ENCODE data around the gene EFCAB14. TPM values are rescaled to one million over a fixed set of nuclear protein-coding genes. Genes with fewer than 3 reads are reported as not detected.

Gene EFCAB14
- total and polyA plus RNA-seq, 9 of the 15 experiments (the other 6 are each of a cell fraction or from before 2014, with no cell fraction given) = 7.3 to 49.0 (median 37.3) TPM

DNA sequence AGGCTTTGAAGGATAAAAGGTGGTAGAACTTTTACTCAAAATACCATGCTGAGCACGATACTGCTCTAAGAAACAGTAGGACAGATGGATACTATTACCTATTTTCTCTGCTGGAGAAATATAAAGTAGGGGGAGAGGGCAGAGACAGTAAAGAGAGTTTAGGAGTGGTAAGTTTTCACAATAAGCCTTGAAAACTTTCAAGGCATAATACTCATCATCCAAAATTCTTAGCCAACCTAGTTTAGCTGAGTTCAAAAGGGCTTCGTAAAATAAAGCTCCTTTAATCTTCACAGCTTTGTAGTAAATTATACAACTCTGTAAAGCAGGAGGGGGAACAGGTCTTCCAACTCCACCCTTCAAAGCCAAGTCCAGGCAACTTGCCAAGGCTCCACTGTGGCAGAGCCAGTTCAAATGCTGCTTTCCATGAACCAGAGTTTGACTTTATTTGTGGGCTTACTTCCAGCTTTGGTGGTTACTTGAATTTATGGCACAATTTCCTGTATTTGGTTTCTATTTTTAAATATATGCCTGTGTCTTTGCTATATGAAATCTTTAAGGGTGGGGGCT is 31.7 kb downstream of the EFCAB14 start:
- no peak for ATAC-seq
- no peak overlapping the region for H3K4me2 ChIP-seq (ENCODE audit: insufficient read depth, low read length)
- peaks cover 99% of the 10 kb centered on the region for H3K36me3 ChIP-seq (ENCODE audit: control insufficient read depth, insufficient read depth, low read length)
- no peak overlapping the region for H3K9ac ChIP-seq (ENCODE audit: insufficient read depth in 1 of 2, low read depth in 2 of 2, low read length in 2 of 2)
- no peaks in the 10 kb centered on the region for H4K20me1 ChIP-seq (replicated peaks; ENCODE audit: control insufficient read depth, insufficient read depth, low read length)
- intact Hi-C loops (cut with micrococcal nuclease) (no loop called here), in situ Hi-C loops (cut with MboI) (no loop called here)
- H3K9me3 ChIP-seq (replicated peaks; ENCODE audit: control insufficient read depth, insufficient read depth, low read depth, low read length) = no peaks in the 10 kb centered on the region
- FAIRE-seq = no peak
- TF ChIP-seq NONO (IDR thresholded peaks at IDR 0.05; ENCODE audit: low read depth in 2 of 2, low read length in 1 of 2) (no peak), ZNF253 (CRISPR knock-in tag; conservative IDR thresholded peaks at IDR 0.05) (no peak), SIN3B (IDR thresholded peaks at IDR 0.05; ENCODE audit: low read depth) (no peak), MEIS2 (IDR thresholded peaks at IDR 0.05; ENCODE audit: partially characterized antibody) (no peak), PTTG1 (tag; IDR thresholded peaks at IDR 0.05; ENCODE audit: low read depth) (no peak)
- TF ChIP-seq, protein P1, sequence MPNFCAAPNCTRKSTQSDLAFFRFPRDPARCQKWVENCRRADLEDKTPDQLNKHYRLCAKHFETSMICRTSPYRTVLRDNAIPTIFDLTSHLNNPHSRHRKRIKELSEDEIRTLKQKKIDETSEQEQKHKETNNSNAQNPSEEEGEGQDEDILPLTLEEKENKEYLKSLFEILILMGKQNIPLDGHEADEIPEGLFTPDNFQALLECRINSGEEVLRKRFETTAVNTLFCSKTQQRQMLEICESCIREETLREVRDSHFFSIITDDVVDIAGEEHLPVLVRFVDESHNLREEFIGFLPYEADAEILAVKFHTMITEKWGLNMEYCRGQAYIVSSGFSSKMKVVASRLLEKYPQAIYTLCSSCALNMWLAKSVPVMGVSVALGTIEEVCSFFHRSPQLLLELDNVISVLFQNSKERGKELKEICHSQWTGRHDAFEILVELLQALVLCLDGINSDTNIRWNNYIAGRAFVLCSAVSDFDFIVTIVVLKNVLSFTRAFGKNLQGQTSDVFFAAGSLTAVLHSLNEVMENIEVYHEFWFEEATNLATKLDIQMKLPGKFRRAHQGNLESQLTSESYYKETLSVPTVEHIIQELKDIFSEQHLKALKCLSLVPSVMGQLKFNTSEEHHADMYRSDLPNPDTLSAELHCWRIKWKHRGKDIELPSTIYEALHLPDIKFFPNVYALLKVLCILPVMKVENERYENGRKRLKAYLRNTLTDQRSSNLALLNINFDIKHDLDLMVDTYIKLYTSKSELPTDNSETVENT (CRISPR knock-in tag; IDR thresholded peaks at IDR 0.05) = no peak
- no TSS peak for BruUV-seq (replicated peaks)
- H3K27ac ChIP-seq (ENCODE audit: extremely low read depth, low read depth, low read length) = no peak overlapping the region
- no peaks in the 10 kb centered on the region for H3K9me1 ChIP-seq (ENCODE audit: control insufficient read depth, insufficient read depth, low read length)
- POLR2A ChIA-PET = interaction anchor here (0.7 to 1.0 kb wide), 3 partner anchors 11 to 423 kb away, joined by 3 read pairs; no protein-coding TSS in a partner anchor
- no peaks in the 10 kb centered on the region for H3K27me3 ChIP-seq (ENCODE audit: control insufficient read depth in 2 of 2, insufficient read depth in 2 of 2, low read length in 2 of 2)
- H2AFZ ChIP-seq (ENCODE audit: low read depth, low read length) = no peak overlapping the region
- WGBS (ENCODE audit: insufficient coverage, low coverage, missing lambda C conversion rate) = 97% methylated on average over 2 of the region's 2 CpGs
- H3K79me2 ChIP-seq (ENCODE audit: control insufficient read depth, insufficient read depth, low read length) = no peaks in the 10 kb centered on the region
- no peak for DNase-seq (ENCODE audit: extremely low read depth in 1 of 4, low spot score in 3 of 4)
- no peak overlapping the region for H3K4me3 ChIP-seq
- H3K4me1 ChIP-seq (replicated peaks in 1 of 2; ENCODE audit: control insufficient read depth in 2 of 2, insufficient read depth in 2 of 2, low read length in 2 of 2) = no peaks in the 10 kb centered on the region
- CTCF ChIA-PET (ENCODE audit: low intra/inter-chr PET ratio) = no interaction called here

Measured in K562 (cell line).